Activated CD4-positive, alpha-beta T cell treated with anti-CD3 and anti-CD28 coated beads, Interleukin-2, Interleukin-4, amounts not matched to agents 100 ng/mL and 50 ng/mL, durations not matched to agents 16 hours and 8 hours (primary cell): ENCODE data around the gene TIGD2.

ENCODE experiments used
- DNase-seq: peaks from one replicate; pipeline ENCODE4 v3.0.0-alpha.2; 2020; ENCODE audit warnings: low spot score

The TIGD2 gene

DNA sequence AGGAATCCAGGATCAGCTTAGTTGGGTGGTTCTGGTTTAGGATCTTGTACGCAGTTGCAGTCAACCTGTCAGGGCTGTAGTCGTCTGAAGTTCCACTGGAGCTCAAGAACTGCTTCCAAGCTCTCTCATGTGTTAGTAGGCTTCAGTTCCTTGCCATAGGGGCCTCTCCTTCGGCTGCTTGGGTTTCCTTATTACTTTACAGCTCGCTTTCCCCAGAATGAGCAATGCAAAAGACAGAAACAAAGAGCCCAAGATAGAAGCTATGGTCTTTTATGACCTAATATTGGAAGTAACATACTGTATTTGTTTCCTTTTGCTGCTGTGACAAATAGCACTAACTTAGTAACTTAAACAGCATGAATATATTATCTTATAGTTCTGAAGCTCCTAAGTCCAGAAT lies 51.7 kb downstream of the TIGD2 start:
- DNase-seq, result peak; percentile 17

DNA sequence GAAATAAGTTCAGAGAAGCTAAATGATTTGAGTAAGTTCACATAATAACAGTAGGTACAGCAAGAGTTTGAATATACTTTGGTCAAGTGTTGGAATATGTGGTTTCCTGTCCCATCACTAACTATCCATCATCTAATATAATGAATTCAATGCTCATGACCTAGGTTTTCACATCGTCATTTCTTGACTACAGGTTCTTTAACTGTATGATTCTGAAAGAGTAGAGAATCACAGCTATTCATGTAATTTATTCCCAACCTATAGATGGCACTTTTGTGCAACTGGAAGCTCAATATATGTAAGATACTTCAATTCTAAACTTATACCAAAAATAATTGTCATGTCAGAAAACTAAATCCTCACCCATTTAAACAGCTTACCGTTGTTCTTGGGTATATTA lies 53.1 kb downstream of the TIGD2 start:
- peak; percentile 35 for DNase-seq
